Activated gamma-delta T cell treated with anti-CD3 and anti-CD28 coated beads, Interleukin-2, amount 50 U/mL, for 16 hours (primary cell): ENCODE data around the gene CELF4.

ENCODE experiments used
- DNase-seq: peaks from one replicate; pipeline ENCODE4 v3.0.0-alpha.2; 2020; ENCODE audit warnings: low read depth

Gene CELF4

GRCh38 chr18:37284260-37284659 lies 281.3 kb downstream of the CELF4 start:
- no peak for DNase-seq

- DNase-seq: no peak
These were observed 283.1 kb downstream of the CELF4 start for GRCh38 chr18:37282386-37283037.

- no peak for DNase-seq
These were observed 284.8 kb downstream of the CELF4 start for GRCh38 chr18:37280701-37281393.

- DNase-seq: no peak
These were observed 287.8 kb downstream of the CELF4 start for GRCh38 chr18:37277804-37278203.

GRCh38 chr18:37276111-37276890 lies 289.3 kb downstream of the CELF4 start:
- no peak for DNase-seq

GRCh38 chr18:37275237-37275741 lies 290.3 kb downstream of the CELF4 start:
- DNase-seq: no peak

GRCh38 chr18:37274309-37275236 lies 291.0 kb downstream of the CELF4 start:
- DNase-seq: no peak

- no peak for DNase-seq
These were observed 292.8 kb downstream of the CELF4 start for GRCh38 chr18:37272841-37273240.

- DNase-seq: no peak
These were observed 293.4 kb downstream of the CELF4 start for GRCh38 chr18:37272226-37272625.

GRCh38 chr18:37270666-37271052 lies 294.9 kb downstream of the CELF4 start:
- no peak for DNase-seq

GRCh38 chr18:37270038-37270665 lies 295.4 kb downstream of the CELF4 start:
- DNase-seq: no peak

GRCh38 chr18:37266290-37266689 lies 299.3 kb downstream of the CELF4 start:
- no peak for DNase-seq

- no peak for DNase-seq
These were observed 300.2 kb downstream of the CELF4 start for GRCh38 chr18:37265382-37265781.

- no peak for DNase-seq
These were observed 300.6 kb downstream of the CELF4 start for GRCh38 chr18:37264956-37265355.

- DNase-seq: no peak
These were observed 303.6 kb downstream of the CELF4 start for GRCh38 chr18:37261988-37262387.

- no peak for DNase-seq
These were observed 304.3 kb downstream of the CELF4 start for GRCh38 chr18:37261246-37261840.

- no peak for DNase-seq
These were observed 305.1 kb downstream of the CELF4 start for GRCh38 chr18:37260367-37261093.

- no peak for DNase-seq
These were observed 305.9 kb downstream of the CELF4 start for GRCh38 chr18:37259711-37260110.

GRCh38 chr18:37258819-37259218 lies 306.8 kb downstream of the CELF4 start:
- DNase-seq: no peak

GRCh38 chr18:37258131-37258530 lies 307.5 kb downstream of the CELF4 start:
- no peak for DNase-seq
